Neutrophil (primary cell): ENCODE data around the gene USP6NL.

Source experiments
- H3K27ac ChIP-seq: fragments of 200-600 bp; sonication (generic); 2 replicates; pipeline ENCODE4 v1.5.1; 2016; ENCODE audit warnings: mild to moderate bottlenecking, moderate library complexity
- H3K27me3 ChIP-seq: fragments of 200-600 bp; sonication (generic); 2 replicates; pipeline ENCODE4 v1.6.0; 2016; ENCODE audit warnings: mild to moderate bottlenecking
- H3K36me3 ChIP-seq: fragments of 200-600 bp; sonication (generic); 2 replicates; pipeline ENCODE4 v1.5.1; 2017
- H3K4me1 ChIP-seq, 2 experiments: fragments of 200-600 bp in 1 of 2; sonication (generic) in 1 of 2; 1 replicate in 1 of 2; 2 replicates in 1 of 2; pipeline versions ENCODE4 v1.5.1 to v1.6.1; 2013 to 2016; ENCODE audit warnings: low read depth in 1 of 2, low read length in 1 of 2, mild to moderate bottlenecking in 1 of 2, moderate library complexity in 1 of 2; ENCODE audit not compliant: control insufficient read depth in 1 of 2, insufficient read depth in 1 of 2
- H3K4me3 ChIP-seq, 2 experiments: fragments of 200-600 bp in 1 of 2; sonication (generic) in 1 of 2; 1 replicate in 1 of 2; 2 replicates in 1 of 2; pipeline ENCODE4 v1.5.1; 2013 to 2016; ENCODE audit warnings: low read depth in 1 of 2, low read length in 1 of 2, mild to moderate bottlenecking in 1 of 2, moderate library complexity in 1 of 2
- H3K9me3 ChIP-seq: fragments of 200-600 bp; sonication (generic); 2 replicates; pipeline ENCODE4 v1.5.1; 2016
- TF ChIP-seq, protein P1 (sequence below): fragments of 200-600 bp; sonication (generic); IDR thresholded peaks from 2 replicates; pipeline ENCODE4 v1.5.1; 2016; ENCODE audit warnings: antibody characterized with exemption

USP6NL gene

GRCh38 chr10:11462071-11462470 lies 149.4 kb downstream of the USP6NL start:
- Histone ChIP-seq H3K9me3 (no peaks in the 10 kb centered on the region), H3K36me3 (peaks cover 13% of the 10 kb centered on the region), H3K27ac (no peak overlapping the region), H3K27me3 (no peaks in the 10 kb centered on the region), H3K4me1 (no peaks in the 10 kb centered on the region), H3K4me3 (no peak overlapping the region)
- TF ChIP-seq, protein P1, sequence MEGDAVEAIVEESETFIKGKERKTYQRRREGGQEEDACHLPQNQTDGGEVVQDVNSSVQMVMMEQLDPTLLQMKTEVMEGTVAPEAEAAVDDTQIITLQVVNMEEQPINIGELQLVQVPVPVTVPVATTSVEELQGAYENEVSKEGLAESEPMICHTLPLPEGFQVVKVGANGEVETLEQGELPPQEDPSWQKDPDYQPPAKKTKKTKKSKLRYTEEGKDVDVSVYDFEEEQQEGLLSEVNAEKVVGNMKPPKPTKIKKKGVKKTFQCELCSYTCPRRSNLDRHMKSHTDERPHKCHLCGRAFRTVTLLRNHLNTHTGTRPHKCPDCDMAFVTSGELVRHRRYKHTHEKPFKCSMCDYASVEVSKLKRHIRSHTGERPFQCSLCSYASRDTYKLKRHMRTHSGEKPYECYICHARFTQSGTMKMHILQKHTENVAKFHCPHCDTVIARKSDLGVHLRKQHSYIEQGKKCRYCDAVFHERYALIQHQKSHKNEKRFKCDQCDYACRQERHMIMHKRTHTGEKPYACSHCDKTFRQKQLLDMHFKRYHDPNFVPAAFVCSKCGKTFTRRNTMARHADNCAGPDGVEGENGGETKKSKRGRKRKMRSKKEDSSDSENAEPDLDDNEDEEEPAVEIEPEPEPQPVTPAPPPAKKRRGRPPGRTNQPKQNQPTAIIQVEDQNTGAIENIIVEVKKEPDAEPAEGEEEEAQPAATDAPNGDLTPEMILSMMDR: no peak

DNA sequence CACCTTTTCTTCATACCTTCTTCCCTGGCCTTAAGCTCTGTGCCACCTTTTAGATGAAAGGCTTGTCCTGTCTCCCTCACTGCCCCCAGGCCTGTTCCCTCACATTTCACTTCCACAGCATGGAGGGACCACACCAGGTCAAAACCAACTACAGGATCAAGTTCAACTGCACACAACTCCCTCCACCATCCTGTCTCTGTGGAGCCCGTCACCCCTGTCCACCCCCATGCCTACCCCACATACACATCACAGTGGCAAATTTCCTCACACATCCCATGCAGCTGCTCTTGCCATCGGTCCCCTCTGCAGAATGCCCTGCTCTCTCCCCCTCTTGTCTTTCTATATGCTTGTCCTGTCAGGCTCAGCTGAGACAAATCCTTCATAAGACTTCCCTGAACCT lies 154.1 kb downstream of the USP6NL start:
- no peaks in the 10 kb centered on the region for H3K36me3 ChIP-seq
- no peak overlapping the region for H3K4me3 ChIP-seq
- H3K27me3 ChIP-seq: no peaks in the 10 kb centered on the region
- no peaks in the 10 kb centered on the region for H3K9me3 ChIP-seq
- H3K4me1 ChIP-seq: no peaks in the 10 kb centered on the region
- TF ChIP-seq, protein P1: no peak
- no peak overlapping the region for H3K27ac ChIP-seq

DNA sequence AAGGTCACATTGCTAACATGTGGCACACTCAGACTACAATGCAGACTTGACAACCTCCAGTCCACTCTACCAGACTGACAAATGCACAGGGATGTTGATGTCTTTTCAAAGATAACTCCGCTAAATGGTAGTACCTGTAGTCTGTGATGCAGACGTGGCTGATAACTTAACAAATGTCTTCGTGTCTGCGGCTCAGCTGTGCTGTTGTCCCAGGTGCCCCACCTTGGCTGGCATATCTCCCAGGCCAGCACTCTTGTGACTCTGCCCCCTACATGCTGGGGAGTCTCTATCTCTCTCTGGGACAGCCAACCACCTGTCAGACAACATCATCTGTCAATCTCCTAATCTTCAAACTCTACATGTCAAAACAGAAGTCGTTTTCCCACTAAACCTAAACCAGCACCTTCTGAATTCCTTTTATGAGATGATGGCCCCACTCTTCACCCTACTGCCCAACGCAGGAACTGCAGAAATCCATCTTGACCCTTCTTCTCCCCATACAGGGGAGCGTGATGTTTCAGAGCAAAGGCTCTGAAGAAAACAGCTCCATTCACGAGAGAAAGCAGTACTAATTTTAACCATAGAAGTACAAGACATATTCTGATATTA lies 156.4 kb downstream of the USP6NL start:
- H3K9me3 ChIP-seq: no peaks in the 10 kb centered on the region
- no peak overlapping the region for H3K27ac ChIP-seq
- H3K36me3 ChIP-seq: no peaks in the 10 kb centered on the region
- H3K4me3 ChIP-seq: no peak overlapping the region
- H3K27me3 ChIP-seq: peaks cover 21% of the 10 kb centered on the region
- H3K4me1 ChIP-seq: no peaks in the 10 kb centered on the region
- TF ChIP-seq, protein P1: no peak

- Histone ChIP-seq H3K27me3 (peaks cover 30% of the 10 kb centered on the region), H3K36me3 (no peaks in the 10 kb centered on the region), H3K4me3 (no peak overlapping the region), H3K4me1 (no peaks in the 10 kb centered on the region), H3K9me3 (no peaks in the 10 kb centered on the region), H3K27ac (no peak overlapping the region)
- TF ChIP-seq, protein P1: no peak
These were observed 157.3 kb downstream of the USP6NL start for GRCh38 chr10:11454160-11454559.

DNA sequence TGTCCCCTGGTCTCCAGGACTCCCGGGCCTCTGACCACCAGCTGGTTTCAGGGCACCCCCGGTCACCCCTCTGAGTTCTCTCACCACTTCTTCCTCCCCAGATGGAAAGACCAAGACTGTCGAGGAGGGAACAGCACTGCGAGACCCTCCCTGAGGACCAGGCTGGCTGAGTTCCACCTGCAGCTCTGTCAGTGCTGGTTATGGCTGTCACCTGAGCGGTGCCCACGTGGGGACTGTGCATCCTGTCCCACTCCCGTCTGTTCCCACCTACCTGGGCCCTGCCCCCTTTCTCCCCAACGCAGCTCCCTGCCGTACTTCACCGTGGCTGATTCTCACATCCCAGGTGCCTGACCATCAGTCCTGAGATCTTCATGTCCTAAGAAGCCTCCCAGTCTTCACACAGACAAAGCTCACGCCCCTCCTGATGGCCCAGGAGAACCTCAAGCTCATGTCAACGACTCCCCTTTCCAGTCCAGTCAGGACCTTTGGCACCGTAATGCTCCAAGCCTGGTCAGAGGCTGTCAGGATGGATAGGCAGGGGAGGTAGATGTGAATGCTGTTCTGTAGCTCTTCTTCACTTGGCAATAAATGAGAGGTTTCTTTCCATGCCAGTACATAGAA lies 159.7 kb downstream of the USP6NL start:
- no peaks in the 10 kb centered on the region for H3K4me1 ChIP-seq
- H3K27ac ChIP-seq: no peak overlapping the region
- H3K4me3 ChIP-seq: no peak overlapping the region
- H3K9me3 ChIP-seq: no peaks in the 10 kb centered on the region
- TF ChIP-seq, protein P1: no peak
- H3K36me3 ChIP-seq: no peaks in the 10 kb centered on the region
- peaks cover 46% of the 10 kb centered on the region for H3K27me3 ChIP-seq
